ENCODE data around the gene KRT31.

- TF ChIP-seq, protein P1, sequence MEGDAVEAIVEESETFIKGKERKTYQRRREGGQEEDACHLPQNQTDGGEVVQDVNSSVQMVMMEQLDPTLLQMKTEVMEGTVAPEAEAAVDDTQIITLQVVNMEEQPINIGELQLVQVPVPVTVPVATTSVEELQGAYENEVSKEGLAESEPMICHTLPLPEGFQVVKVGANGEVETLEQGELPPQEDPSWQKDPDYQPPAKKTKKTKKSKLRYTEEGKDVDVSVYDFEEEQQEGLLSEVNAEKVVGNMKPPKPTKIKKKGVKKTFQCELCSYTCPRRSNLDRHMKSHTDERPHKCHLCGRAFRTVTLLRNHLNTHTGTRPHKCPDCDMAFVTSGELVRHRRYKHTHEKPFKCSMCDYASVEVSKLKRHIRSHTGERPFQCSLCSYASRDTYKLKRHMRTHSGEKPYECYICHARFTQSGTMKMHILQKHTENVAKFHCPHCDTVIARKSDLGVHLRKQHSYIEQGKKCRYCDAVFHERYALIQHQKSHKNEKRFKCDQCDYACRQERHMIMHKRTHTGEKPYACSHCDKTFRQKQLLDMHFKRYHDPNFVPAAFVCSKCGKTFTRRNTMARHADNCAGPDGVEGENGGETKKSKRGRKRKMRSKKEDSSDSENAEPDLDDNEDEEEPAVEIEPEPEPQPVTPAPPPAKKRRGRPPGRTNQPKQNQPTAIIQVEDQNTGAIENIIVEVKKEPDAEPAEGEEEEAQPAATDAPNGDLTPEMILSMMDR (IDR thresholded peaks at IDR 0.05), result no peak
- no peak for TF ChIP-seq POLR2A (IDR thresholded peaks at IDR 0.05)
These were observed 37.0 kb downstream of the KRT31 start for GRCh38 chr17:41360296-41360995.
